Neural cell (in vitro differentiated cells): ENCODE data around the gene MOB3B.

Experiments
- CTCF ChIP-seq: fragments of 450-650 bp; IDR thresholded peaks from 2 replicates; pipeline ENCODE4 v1.5.1; 2014; ENCODE audit warnings: antibody characterized with exemption, mild to moderate bottlenecking, moderate library complexity; ENCODE audit not compliant: poor library complexity, severe bottlenecking
- EP300 ChIP-seq: fragments of 450-650 bp; conservative IDR thresholded peaks from 2 replicates; pipeline ENCODE4 v1.6.1; 2014; ENCODE audit warnings: antibody characterized with exemption, mild to moderate bottlenecking, moderate library complexity; ENCODE audit not compliant: poor library complexity, severe bottlenecking
- RAD21 ChIP-seq: fragments of 450-650 bp; conservative IDR thresholded peaks from 2 replicates; pipeline ENCODE4 v1.6.1; 2014; ENCODE audit warnings: antibody characterized with exemption, mild to moderate bottlenecking, moderate library complexity
- REST ChIP-seq: IDR thresholded peaks from 2 replicates; pipeline ENCODE4 v1.6.1; 2012; ENCODE audit warnings: borderline replicate concordance

- TF ChIP-seq CTCF = no peak
- no peak for TF ChIP-seq EP300
- no peak for TF ChIP-seq RAD21
- TF ChIP-seq REST = no peak
These were observed 169.9 kb downstream of the MOB3B start for GRCh38 chr9:27359763-27360162.
